ENCODE results near the gene VSX1.

Gene VSX1

GRCh38 chr20:25082498-25082873 lies 545 bp upstream of the VSX1 start:
- no peak overlapping the region for H3K4me3 ChIP-seq (ENCODE audit: low read depth, low read length)
- DNase-seq (ENCODE audit: low read depth) = no peak
- no peak for TF ChIP-seq CTCF (IDR thresholded peaks at IDR 0.05; ENCODE audit: insufficient read depth, low read depth, low read length, missing control alignments)

- H3K4me3 ChIP-seq (ENCODE audit: low read depth, low read length) = no peak overlapping the region
- no peak for DNase-seq (ENCODE audit: low read depth)
- TF ChIP-seq CTCF (IDR thresholded peaks at IDR 0.05; ENCODE audit: insufficient read depth, low read depth, low read length, missing control alignments) = no peak
These were observed 744 bp downstream of the VSX1 start for GRCh38 chr20:25081065-25081729.

GRCh38 chr20:25079171-25079570 lies 2.8 kb downstream of the VSX1 start:
- no peak overlapping the region for H3K4me3 ChIP-seq (ENCODE audit: low read depth, low read length)
- TF ChIP-seq CTCF (IDR thresholded peaks at IDR 0.05; ENCODE audit: insufficient read depth, low read depth, low read length, missing control alignments) = no peak
- DNase-seq (ENCODE audit: low read depth) = no peak

- no peak for DNase-seq (ENCODE audit: low read depth)
- no peak for TF ChIP-seq CTCF (IDR thresholded peaks at IDR 0.05; ENCODE audit: insufficient read depth, low read depth, low read length, missing control alignments)
- H3K4me3 ChIP-seq (ENCODE audit: low read depth, low read length) = no peak overlapping the region
These were observed 3.3 kb downstream of the VSX1 start for GRCh38 chr20:25078662-25079061.

- no peak for DNase-seq (ENCODE audit: low read depth)
- no peak for TF ChIP-seq CTCF (IDR thresholded peaks at IDR 0.05; ENCODE audit: insufficient read depth, low read depth, low read length, missing control alignments)
- no peak overlapping the region for H3K4me3 ChIP-seq (ENCODE audit: low read depth, low read length)
These were observed 4.3 kb downstream of the VSX1 start for GRCh38 chr20:25077610-25078169.

- TF ChIP-seq CTCF (IDR thresholded peaks at IDR 0.05; ENCODE audit: insufficient read depth, low read depth, low read length, missing control alignments) = peak; percentile 18
- H3K4me3 ChIP-seq (ENCODE audit: low read depth, low read length) = no peak overlapping the region
- DNase-seq (ENCODE audit: low read depth) = peak; percentile 41
These were observed 5.0 kb downstream of the VSX1 start for GRCh38 chr20:25076731-25077609.

Measured in GM12865 (cell line).